HepG2 (cell line): ENCODE results near the gene PLEKHA5. TPM values are rescaled to one million over a fixed set of nuclear protein-coding genes. Genes with fewer than 3 reads are reported as not detected.

Experiments
- ATAC-seq: fragments of 200-7000 bp; cut with Tn5 transposase; 3 replicates; pipeline ENCODE4 v1.9.1; 2020; ENCODE audit warnings: mild to moderate bottlenecking, moderate library complexity
- BruUV-seq: library from RNA; stranded (reverse); fragments of 400-500 nt; replicated peaks from 2 replicates; lab custom pipeline; 2021; lab: Mats Ljungman, UMichigan
- CTCF ChIA-PET: fragments of 300-600 bp; formaldehyde crosslinking; extraction: SDS; loops from one replicate; lab custom pipeline; 2021; ENCODE audit warnings: low total read pairs, inconsistent platforms, low intra/inter-chr PET ratio; lab: Yijun Ruan, JAX
- POLR2A ChIA-PET: fragments of 350-600 bp; sonication (Branson Sonifier 250); formaldehyde crosslinking; loops from one replicate; lab custom pipeline; 2020; ENCODE audit warnings: antibody characterized with exemption, inconsistent platforms; lab: Yijun Ruan, JAX
- DNase-seq: peaks from one replicate; pipeline ENCODE4 v3.0.0-alpha.2; 2015; ENCODE audit warnings: low spot score
- FAIRE-seq: peaks from 3 replicates; lab custom pipeline; 2011; peaks lifted over from hg19 to GRCh38; lab: Jason Lieb, UNC
- H2AFZ ChIP-seq: one replicate; pipeline ENCODE4 v1.6.1; 2011; ENCODE audit warnings: low read length, inconsistent platforms
- H3K27ac ChIP-seq: fragments of 300-600 bp; 3 replicates; pipeline ENCODE4 v1.8.0; 2011; ENCODE audit warnings: mixed run types, mild to moderate bottlenecking, mixed read lengths, low read length, inconsistent platforms; ENCODE audit not compliant: insufficient read depth; ENCODE audit errors: extremely low read length
- H3K27me3 ChIP-seq, 2 experiments: fragments of 200-600 bp in 1 of 2; 2 replicates in 1 of 2; 3 replicates in 1 of 2; pipeline versions ENCODE4 v1.6.0 to v1.8.0; 2011; ENCODE audit warnings: low read length in 2 of 2, mild to moderate bottlenecking in 2 of 2, moderate library complexity in 2 of 2, inconsistent platforms in 1 of 2; ENCODE audit not compliant: insufficient read depth in 2 of 2, control insufficient read depth in 1 of 2
- H3K36me3 ChIP-seq, 2 experiments: fragments of 200-600 bp in 1 of 2; replicated peaks in 1 of 2; 2 replicates in 1 of 2; 3 replicates in 1 of 2; pipeline versions ENCODE4 v1.5.1 to v1.8.0; 2011; ENCODE audit warnings: low read length in 2 of 2, inconsistent platforms in 1 of 2; ENCODE audit not compliant: insufficient read depth in 2 of 2, control insufficient read depth in 1 of 2
- H3K4me1 ChIP-seq: 2 replicates; pipeline ENCODE4 v1.5.1; 2012; ENCODE audit warnings: low read length, inconsistent platforms; ENCODE audit not compliant: insufficient read depth
- H3K4me2 ChIP-seq: 2 replicates; pipeline ENCODE4 v1.6.0; 2011; ENCODE audit warnings: low read depth, low read length, inconsistent platforms
- H3K4me3 ChIP-seq, 3 experiments: fragments of 200-600 bp in 1 of 3; sonication (generic), shearing (Covaris generic) in 1 of 3; replicated peaks in 1 of 3; 2 replicates each; pipeline ENCODE4 v1.5.1; 2011 to 2016; ENCODE audit warnings: low read length in 3 of 3, inconsistent platforms in 2 of 3, low read depth in 2 of 3, mild to moderate bottlenecking in 2 of 3, control low read depth in 1 of 3, mixed read lengths in 1 of 3; ENCODE audit not compliant: insufficient read depth in 1 of 3
- H3K79me2 ChIP-seq: one replicate; pipeline ENCODE4 v1.6.1; 2011; ENCODE audit warnings: low read length, inconsistent platforms; ENCODE audit not compliant: insufficient read depth
- H3K9ac ChIP-seq: 2 replicates; pipeline ENCODE4 v1.6.0; 2011; ENCODE audit warnings: mild to moderate bottlenecking, low read depth, low read length, inconsistent platforms; ENCODE audit not compliant: insufficient read depth
- H3K9me3 ChIP-seq: 2 replicates; pipeline ENCODE4 v1.5.1; 2012; ENCODE audit warnings: mild to moderate bottlenecking, low read length
- H4K20me1 ChIP-seq: 2 replicates; pipeline ENCODE4 v1.6.0; 2011; ENCODE audit warnings: inconsistent platforms, mild to moderate bottlenecking, low read length, moderate library complexity; ENCODE audit not compliant: insufficient read depth
- ATAD3A ChIP-seq: sonication (generic); formaldehyde crosslinking; IDR thresholded peaks from 2 replicates; pipeline ENCODE4 v1.4.0; 2020; ENCODE audit warnings: missing genetic modification reagents
- REPIN1 ChIP-seq: sonication (generic); formaldehyde crosslinking; IDR thresholded peaks from 2 replicates; pipeline ENCODE4 v1.8.0; 2022; ENCODE audit warnings: missing genetic modification reagents, low read depth, mild to moderate bottlenecking, borderline replicate concordance
- TOPORS ChIP-seq: sonication (generic); formaldehyde crosslinking; IDR thresholded peaks from 2 replicates; pipeline ENCODE4 v1.8.0; 2023; ENCODE audit warnings: mild to moderate bottlenecking, missing genetic modification reagents
- ZNF496 ChIP-seq: sonication (generic); formaldehyde crosslinking; IDR thresholded peaks from 2 replicates; pipeline ENCODE4 v1.8.1; 2023; ENCODE audit warnings: mild to moderate bottlenecking, moderate library complexity, missing genetic modification reagents; ENCODE audit not compliant: insufficient replicate concordance
- WGBS: methylation state at CpG from one replicate; pipeline ENCODE4 v1.1.6; 2017; ENCODE audit warnings: low lambda C conversion rate; 5-methylcytosine and 5-hydroxymethylcytosine counted together
- in situ Hi-C: cut with HindIII; loops from 2 replicates; pipeline ENCODE4 v1.10.0; 2017; ENCODE audit warnings: low pct_unique_long_range_greater_than_20kb; ENCODE audit not compliant: extremely low pct_ligation_motif_present
- intact Hi-C: fragments of 100-400 bp; cut with micrococcal nuclease; formaldehyde crosslinking; loops from one replicate; pipeline ENCODE4 v1.10.0; 2022; ENCODE audit not compliant: unreplicated experiment
- polyA plus RNA-seq, 8 experiments: library from polyadenylated mRNA; depleted of rRNA in 3 of 8; stranded (reverse) in 7 of 8; unstranded in 1 of 8; fragments of >200 nt; fragmentation: Illumina TruSeq in 4 of 8; extraction: Trizol in 4 of 8; gene quantifications; 2 replicates each; pipeline versions ENCODE4 v1.2.1 to v1.2.3, GENCODE V29; 2011 to 2016; ENCODE audit warnings: low read depth in 4 of 8, missing spikeins in 1 of 8, mixed read lengths in 1 of 8; ENCODE audit not compliant: insufficient read depth in 1 of 8
- total RNA-seq, 5 experiments: library from RNA; depleted of rRNA; stranded (reverse); fragments of >200 nt; fragmentation: Illumina TruSeq; extraction: Trizol; gene quantifications; 2 replicates each; pipeline ENCODE4 v1.2.3, GENCODE V29; 2016; ENCODE audit warnings: low read depth in 1 of 5
- TF ChIP-seq, protein P1 (sequence below): sonication (generic); formaldehyde crosslinking; IDR thresholded peaks from 2 replicates; pipeline ENCODE4 v1.4.0; 2020; ENCODE audit warnings: missing genetic modification reagents, borderline replicate concordance

The PLEKHA5 gene
- total and polyA plus RNA-seq, 2 of the 13 experiments (the other 11 are each of a cell fraction or from before 2014, with no cell fraction given) = 4.2 to 15.4 TPM

GRCh38 chr12:19107750-19108149 lies 21.8 kb upstream of the PLEKHA5 start:
- H3K9ac ChIP-seq = no peak overlapping the region
- ATAC-seq = no peak
- intact Hi-C loops = no loop called here
- H3K36me3 ChIP-seq = no peaks in the 10 kb centered on the region
- BruUV-seq = no TSS peak
- no peaks in the 10 kb centered on the region for H4K20me1 ChIP-seq
- H2AFZ ChIP-seq = no peak overlapping the region
- POLR2A ChIA-PET = no interaction called here
- TF ChIP-seq TOPORS (CRISPR knock-in tag) = no peak
- no peak for TF ChIP-seq ZNF496
- no peak for TF ChIP-seq REPIN1 (CRISPR knock-in tag)
- TF ChIP-seq, all 625 proteins: peak for 0
- no peak for FAIRE-seq
- Histone ChIP-seq H3K4me3 (no peak overlapping the region), H3K9me3 (no peaks in the 10 kb centered on the region), H3K27me3 (no peaks in the 10 kb centered on the region; a peak in 1 of 5 replicates), H3K27ac (no peak overlapping the region), H3K79me2 (no peaks in the 10 kb centered on the region), H3K4me1 (no peaks in the 10 kb centered on the region), H3K4me2 (no peak overlapping the region)
- CTCF ChIA-PET = no interaction called here
- 76% methylated on average over 17 of the region's 24 CpGs for WGBS
- in situ Hi-C loops = no loop called here
- no peak for DNase-seq

GRCh38 chr12:19110221-19110940 lies 19.2 kb upstream of the PLEKHA5 start:
- Histone ChIP-seq H3K27me3 (no peaks in the 10 kb centered on the region; a peak in 1 of 5 replicates), H3K4me2 (no peak overlapping the region), H2AFZ (no peak overlapping the region), H4K20me1 (no peaks in the 10 kb centered on the region), H3K27ac (no peak overlapping the region), H3K9me3 (no peaks in the 10 kb centered on the region), H3K36me3 (no peaks in the 10 kb centered on the region), H3K9ac (no peak overlapping the region), H3K4me1 (no peaks in the 10 kb centered on the region), H3K4me3 (no peak overlapping the region), H3K79me2 (no peaks in the 10 kb centered on the region)
- ATAC-seq (no peak), DNase-seq (no peak), FAIRE-seq (no peak)
- POLR2A ChIA-PET = no interaction called here
- CTCF ChIA-PET = no interaction called here
- in situ Hi-C loops = no loop called here
- 32% methylated on average over 3 of the region's 3 CpGs for WGBS
- no peak for TF ChIP-seq ATAD3A (CRISPR knock-in tag)
- TF ChIP-seq, protein P1, sequence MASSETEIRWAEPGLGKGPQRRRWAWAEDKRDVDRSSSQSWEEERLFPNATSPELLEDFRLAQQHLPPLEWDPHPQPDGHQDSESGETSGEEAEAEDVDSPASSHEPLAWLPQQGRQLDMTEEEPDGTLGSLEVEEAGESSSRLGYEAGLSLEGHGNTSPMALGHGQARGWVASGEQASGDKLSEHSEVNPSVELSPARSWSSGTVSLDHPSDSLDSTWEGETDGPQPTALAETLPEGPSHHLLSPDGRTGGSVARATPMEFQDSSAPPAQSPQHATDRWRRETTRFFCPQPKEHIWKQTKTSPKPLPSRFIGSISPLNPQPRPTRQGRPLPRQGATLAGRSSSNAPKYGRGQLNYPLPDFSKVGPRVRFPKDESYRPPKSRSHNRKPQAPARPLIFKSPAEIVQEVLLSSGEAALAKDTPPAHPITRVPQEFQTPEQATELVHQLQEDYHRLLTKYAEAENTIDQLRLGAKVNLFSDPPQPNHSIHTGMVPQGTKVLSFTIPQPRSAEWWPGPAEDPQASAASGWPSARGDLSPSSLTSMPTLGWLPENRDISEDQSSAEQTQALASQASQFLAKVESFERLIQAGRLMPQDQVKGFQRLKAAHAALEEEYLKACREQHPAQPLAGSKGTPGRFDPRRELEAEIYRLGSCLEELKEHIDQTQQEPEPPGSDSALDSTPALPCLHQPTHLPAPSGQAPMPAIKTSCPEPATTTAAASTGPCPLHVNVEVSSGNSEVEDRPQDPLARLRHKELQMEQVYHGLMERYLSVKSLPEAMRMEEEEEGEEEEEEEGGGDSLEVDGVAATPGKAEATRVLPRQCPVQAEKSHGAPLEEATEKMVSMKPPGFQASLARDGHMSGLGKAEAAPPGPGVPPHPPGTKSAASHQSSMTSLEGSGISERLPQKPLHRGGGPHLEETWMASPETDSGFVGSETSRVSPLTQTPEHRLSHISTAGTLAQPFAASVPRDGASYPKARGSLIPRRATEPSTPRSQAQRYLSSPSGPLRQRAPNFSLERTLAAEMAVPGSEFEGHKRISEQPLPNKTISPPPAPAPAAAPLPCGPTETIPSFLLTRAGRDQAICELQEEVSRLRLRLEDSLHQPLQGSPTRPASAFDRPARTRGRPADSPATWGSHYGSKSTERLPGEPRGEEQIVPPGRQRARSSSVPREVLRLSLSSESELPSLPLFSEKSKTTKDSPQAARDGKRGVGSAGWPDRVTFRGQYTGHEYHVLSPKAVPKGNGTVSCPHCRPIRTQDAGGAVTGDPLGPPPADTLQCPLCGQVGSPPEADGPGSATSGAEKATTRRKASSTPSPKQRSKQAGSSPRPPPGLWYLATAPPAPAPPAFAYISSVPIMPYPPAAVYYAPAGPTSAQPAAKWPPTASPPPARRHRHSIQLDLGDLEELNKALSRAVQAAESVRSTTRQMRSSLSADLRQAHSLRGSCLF (CRISPR knock-in tag) = no peak
- intact Hi-C loops = no loop called here
- BruUV-seq = no TSS peak
